ENCODE data around the gene C2CD4C. TPM values are rescaled to one million over a fixed set of nuclear protein-coding genes. Genes with fewer than 3 reads are reported as not detected.

C2CD4C gene
- total and polyA plus RNA-seq, 10 of the 15 experiments (the other 5 are each of a cell fraction or from before 2014, with no cell fraction given) = not detected

GRCh38 chr19:407511-408440 is 1.2 kb downstream of the C2CD4C start:
- BruUV-seq (replicated peaks) = no TSS peak
- CTCF ChIA-PET = no interaction called here
- no peak overlapping the region for H3K4me2 ChIP-seq (ENCODE audit: control insufficient read depth, insufficient read depth)
- no peak for FAIRE-seq
- H3K27me3 ChIP-seq (replicated peaks in 1 of 2; ENCODE audit: control insufficient read depth in 2 of 2, insufficient read depth in 2 of 2, low read length in 1 of 2) = peaks cover 0 to 3% of the 10 kb centered on the region in 2 experiments; a peak in 1 of 4 replicates
- SMC1A ChIA-PET (ENCODE audit: uncharacterized antibody, unreplicated experiment) = no interaction called here
- POLR2A ChIA-PET = no interaction called here
- RAD21 ChIA-PET (ENCODE audit: unreplicated experiment) = no interaction called here
- TF ChIP-seq, protein P1, sequence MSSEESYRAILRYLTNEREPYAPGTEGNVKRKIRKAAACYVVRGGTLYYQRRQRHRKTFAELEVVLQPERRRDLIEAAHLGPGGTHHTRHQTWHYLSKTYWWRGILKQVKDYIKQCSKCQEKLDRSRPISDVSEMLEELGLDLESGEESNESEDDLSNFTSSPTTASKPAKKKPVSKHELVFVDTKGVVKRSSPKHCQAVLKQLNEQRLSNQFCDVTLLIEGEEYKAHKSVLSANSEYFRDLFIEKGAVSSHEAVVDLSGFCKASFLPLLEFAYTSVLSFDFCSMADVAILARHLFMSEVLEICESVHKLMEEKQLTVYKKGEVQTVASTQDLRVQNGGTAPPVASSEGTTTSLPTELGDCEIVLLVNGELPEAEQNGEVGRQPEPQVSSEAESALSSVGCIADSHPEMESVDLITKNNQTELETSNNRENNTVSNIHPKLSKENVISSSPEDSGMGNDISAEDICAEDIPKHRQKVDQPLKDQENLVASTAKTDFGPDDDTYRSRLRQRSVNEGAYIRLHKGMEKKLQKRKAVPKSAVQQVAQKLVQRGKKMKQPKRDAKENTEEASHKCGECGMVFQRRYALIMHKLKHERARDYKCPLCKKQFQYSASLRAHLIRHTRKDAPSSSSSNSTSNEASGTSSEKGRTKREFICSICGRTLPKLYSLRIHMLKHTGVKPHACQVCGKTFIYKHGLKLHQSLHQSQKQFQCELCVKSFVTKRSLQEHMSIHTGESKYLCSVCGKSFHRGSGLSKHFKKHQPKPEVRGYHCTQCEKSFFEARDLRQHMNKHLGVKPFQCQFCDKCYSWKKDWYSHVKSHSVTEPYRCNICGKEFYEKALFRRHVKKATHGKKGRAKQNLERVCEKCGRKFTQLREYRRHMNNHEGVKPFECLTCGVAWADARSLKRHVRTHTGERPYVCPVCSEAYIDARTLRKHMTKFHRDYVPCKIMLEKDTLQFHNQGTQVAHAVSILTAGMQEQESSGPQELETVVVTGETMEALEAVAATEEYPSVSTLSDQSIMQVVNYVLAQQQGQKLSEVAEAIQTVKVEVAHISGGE (CRISPR knock-in tag; IDR thresholded peaks at IDR 0.05) = no peak
- TF ChIP-seq CBX5 (IDR thresholded peaks at IDR 0.05; ENCODE audit: low read depth) = no peak
- TF ChIP-seq E4F1 (IDR thresholded peaks at IDR 0.05; ENCODE audit: borderline replicate concordance, partially characterized antibody) = no peak
- no peak for TF ChIP-seq RB1 (IDR thresholded peaks at IDR 0.05; ENCODE audit: borderline replicate concordance)
- no peak for TF ChIP-seq MYC (IDR thresholded peaks at IDR 0.05; ENCODE audit: insufficient read depth, insufficient read length, insufficient replicate concordance, low read length, severe bottlenecking)
- no peak for TF ChIP-seq JUNB (IDR thresholded peaks at IDR 0.05)
- no peak for TF ChIP-seq NR2C1 (IDR thresholded peaks at IDR 0.05)
- no peak for TF ChIP-seq BRCA1 (IDR thresholded peaks at IDR 0.05; ENCODE audit: low read depth, low read length)
- no peak for TF ChIP-seq TARDBP (IDR thresholded peaks at IDR 0.05; ENCODE audit: borderline replicate concordance)
- TF ChIP-seq, protein P2, sequence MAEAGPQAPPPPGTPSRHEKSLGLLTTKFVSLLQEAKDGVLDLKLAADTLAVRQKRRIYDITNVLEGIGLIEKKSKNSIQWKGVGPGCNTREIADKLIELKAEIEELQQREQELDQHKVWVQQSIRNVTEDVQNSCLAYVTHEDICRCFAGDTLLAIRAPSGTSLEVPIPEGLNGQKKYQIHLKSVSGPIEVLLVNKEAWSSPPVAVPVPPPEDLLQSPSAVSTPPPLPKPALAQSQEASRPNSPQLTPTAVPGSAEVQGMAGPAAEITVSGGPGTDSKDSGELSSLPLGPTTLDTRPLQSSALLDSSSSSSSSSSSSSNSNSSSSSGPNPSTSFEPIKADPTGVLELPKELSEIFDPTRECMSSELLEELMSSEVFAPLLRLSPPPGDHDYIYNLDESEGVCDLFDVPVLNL (IDR thresholded peaks at IDR 0.05; ENCODE audit: low read depth, low read length) = no peak
- no peak for TF ChIP-seq SKIL (IDR thresholded peaks at IDR 0.05; ENCODE audit: low read depth, poor library complexity, severe bottlenecking)
- H3K9ac ChIP-seq (ENCODE audit: control insufficient read depth, insufficient read depth, low read length) = no peak overlapping the region
- H3K4me3 ChIP-seq = no peak overlapping the region
- no peaks in the 10 kb centered on the region for H3K36me3 ChIP-seq (ENCODE audit: control insufficient read depth in 2 of 2, insufficient read depth in 2 of 2, low read length in 1 of 2)
- in situ Hi-C loops (cut with MboI) = no loop called here
- H4K20me1 ChIP-seq (ENCODE audit: control insufficient read depth, insufficient read depth) = no peaks in the 10 kb centered on the region
- no peak for DNase-seq (ENCODE audit: low read depth, low spot score)
- H3K4me1 ChIP-seq (ENCODE audit: control insufficient read depth, insufficient read depth, low read length) = no peaks in the 10 kb centered on the region
- H3K27ac ChIP-seq (ENCODE audit: control insufficient read depth, insufficient read depth) = no peak overlapping the region
- H3K9me3 ChIP-seq (replicated peaks; ENCODE audit: control insufficient read depth, insufficient read depth, low read length) = no peaks in the 10 kb centered on the region; the same call in 2 of the 3 replicates
- no peaks in the 10 kb centered on the region for H3K79me2 ChIP-seq (ENCODE audit: control insufficient read depth, insufficient read depth, low read length)
- intact Hi-C loops (cut with micrococcal nuclease; ENCODE audit: unreplicated experiment) = no loop called here
- no peak for ATAC-seq
- H2AFZ ChIP-seq (ENCODE audit: control insufficient read depth, low read depth, low read length) = no peak overlapping the region
- 63% methylated on average over 46 of the region's 70 CpGs for WGBS (ENCODE audit: insufficient coverage, insufficient replicate concordance, low lambda C conversion rate, missing lambda C conversion rate)
